ENCODE data around the gene ST3GAL3.

ST3GAL3 gene

DNA sequence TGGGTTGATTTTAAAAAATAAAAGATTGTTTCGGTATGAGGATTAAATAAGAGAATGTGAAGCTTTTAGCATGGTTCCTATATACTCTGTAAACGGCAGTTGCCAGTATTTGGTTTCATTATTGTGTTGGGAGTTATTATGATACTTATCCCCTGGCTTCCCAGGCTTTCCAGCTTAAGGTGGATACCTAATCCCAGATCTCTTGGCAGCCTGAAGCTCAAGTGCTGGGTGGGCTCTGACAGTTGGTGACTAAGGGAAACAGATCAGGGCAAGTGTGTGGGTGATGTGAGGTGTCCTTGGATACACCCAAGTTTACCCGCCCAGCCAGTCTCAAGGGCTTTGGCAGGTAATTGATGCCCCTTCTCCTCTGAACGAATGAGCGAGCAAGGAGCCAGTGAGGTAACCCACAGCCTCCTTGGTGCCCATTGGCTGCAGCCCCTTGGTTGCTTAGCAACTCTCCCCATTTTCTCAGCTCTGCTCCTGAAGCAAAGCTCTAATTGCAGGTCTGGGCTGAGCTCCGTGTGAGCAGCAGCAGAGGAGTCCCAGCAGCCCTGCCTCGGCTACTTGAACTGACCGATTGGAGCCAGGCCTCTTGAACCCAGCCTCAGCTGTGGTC is 245.5 kb downstream of the ST3GAL3 start:
- H3K9me3 ChIP-seq (ENCODE audit: insufficient read depth, low read depth, low read length), result no peaks in the 10 kb centered on the region
- no peak overlapping the region for H3K4ac ChIP-seq (ENCODE audit: low read depth, low read length)
- H3K4me2 ChIP-seq (ENCODE audit: low read length), result no peak overlapping the region
- DNase-seq, result no peak
- H3K9ac ChIP-seq (ENCODE audit: low read length), result no peak overlapping the region
- no peak overlapping the region for H4K12ac ChIP-seq (ENCODE audit: low read depth, low read length)
- H3K27ac ChIP-seq (ENCODE audit: low read depth, low read length), result no peak overlapping the region
- H3K79me1 ChIP-seq (ENCODE audit: low read length), result no peaks in the 10 kb centered on the region
- H3K36me3 ChIP-seq (ENCODE audit: control insufficient read depth in 1 of 2, insufficient read depth in 2 of 2, low read length in 2 of 2), result peaks cover 19 to 23% of the 10 kb centered on the region in 2 experiments
- H2BK5ac ChIP-seq (ENCODE audit: low read depth, low read length, poor library complexity), result no peak overlapping the region
- no peak overlapping the region for H2AFZ ChIP-seq (ENCODE audit: insufficient read depth, low read length, poor library complexity)
- no peak overlapping the region for H3K4me3 ChIP-seq (ENCODE audit: low read depth, low read length)
- H2BK120ac ChIP-seq (ENCODE audit: insufficient read depth, low read length, poor library complexity), result no peak overlapping the region
- no peak overlapping the region for H2BK12ac ChIP-seq (ENCODE audit: low read length)
- peaks cover 4 to 10% of the 10 kb centered on the region in 2 experiments for H3K4me1 ChIP-seq (ENCODE audit: control insufficient read depth in 1 of 2, insufficient read depth in 2 of 2, low read length in 2 of 2)
- H2AK5ac ChIP-seq (ENCODE audit: low read length), result no peak overlapping the region
- no peaks in the 10 kb centered on the region for H3K27me3 ChIP-seq (ENCODE audit: insufficient read depth, low read length)
- no peak overlapping the region for H3K23ac ChIP-seq (ENCODE audit: low read length)
- H3K14ac ChIP-seq (ENCODE audit: low read length), result no peak overlapping the region
- H4K8ac ChIP-seq (ENCODE audit: low read depth, low read length), result no peak overlapping the region
- no peak overlapping the region for H4K91ac ChIP-seq (ENCODE audit: low read depth, low read length)
- whole genome bisulfite sequencing (ENCODE audit: extremely low coverage, insufficient coverage, insufficient read length), result 100% methylated on average over 1 of the region's 8 CpGs
- no peaks in the 10 kb centered on the region for H3K79me2 ChIP-seq (ENCODE audit: control insufficient read depth, insufficient read depth, low read length, poor library complexity)
- H3K18ac ChIP-seq (ENCODE audit: low read length), result no peak overlapping the region

DNA sequence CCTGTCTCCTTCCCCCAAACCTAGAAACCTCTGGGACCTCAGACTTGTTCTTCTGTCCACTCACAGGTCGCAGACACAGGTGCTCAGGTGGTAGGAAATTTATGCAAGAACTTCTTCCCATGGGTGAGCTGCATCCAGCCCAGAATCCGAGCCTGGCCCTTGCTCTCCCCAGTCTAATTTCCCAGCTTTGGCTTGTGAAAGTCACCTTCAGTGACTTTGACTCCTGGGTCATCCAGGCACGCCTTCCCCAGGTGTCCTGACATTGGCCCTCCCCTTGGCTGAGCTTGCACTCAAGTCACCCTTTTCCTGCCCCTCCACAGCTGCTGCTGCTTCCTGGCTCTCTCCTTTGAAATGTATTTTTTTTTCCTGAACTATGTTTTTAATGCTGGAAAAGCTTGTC is 246.0 kb downstream of the ST3GAL3 start:
- Histone ChIP-seq H2BK120ac (ENCODE audit: insufficient read depth, low read length, poor library complexity) (no peak overlapping the region), H3K4ac (ENCODE audit: low read depth, low read length) (no peak overlapping the region), H4K12ac (ENCODE audit: low read depth, low read length) (no peak overlapping the region), H2AFZ (ENCODE audit: insufficient read depth, low read length, poor library complexity) (no peak overlapping the region), H3K27me3 (ENCODE audit: insufficient read depth, low read length) (no peaks in the 10 kb centered on the region), H3K18ac (ENCODE audit: low read length) (no peak overlapping the region), H3K9ac (ENCODE audit: low read length) (no peak overlapping the region), H3K27ac (ENCODE audit: low read depth, low read length) (no peak overlapping the region), H4K91ac (ENCODE audit: low read depth, low read length) (no peak overlapping the region), H3K36me3 (ENCODE audit: control insufficient read depth in 1 of 2, insufficient read depth in 2 of 2, low read length in 2 of 2) (peaks cover 23 to 27% of the 10 kb centered on the region in 2 experiments), H3K79me2 (ENCODE audit: control insufficient read depth, insufficient read depth, low read length, poor library complexity) (no peaks in the 10 kb centered on the region), H3K4me2 (ENCODE audit: low read length) (no peak overlapping the region), H4K8ac (ENCODE audit: low read depth, low read length) (no peak overlapping the region), H2BK12ac (ENCODE audit: low read length) (no peak overlapping the region), H3K4me1 (ENCODE audit: control insufficient read depth in 1 of 2, insufficient read depth in 2 of 2, low read length in 2 of 2) (peaks cover 0 to 5% of the 10 kb centered on the region in 2 experiments), H3K79me1 (ENCODE audit: low read length) (no peaks in the 10 kb centered on the region), H3K9me3 (ENCODE audit: insufficient read depth, low read depth, low read length) (no peaks in the 10 kb centered on the region), H3K23ac (ENCODE audit: low read length) (no peak overlapping the region), H3K14ac (ENCODE audit: low read length) (no peak overlapping the region), H3K4me3 (ENCODE audit: low read depth, low read length) (no peak overlapping the region), H2AK5ac (ENCODE audit: low read length) (no peak overlapping the region), H2BK5ac (ENCODE audit: low read depth, low read length, poor library complexity) (no peak overlapping the region)
- WGBS (ENCODE audit: extremely low coverage, insufficient coverage, insufficient read length), result no CpG with 5 or more reads among the region's 3 CpGs
- DNase-seq, result no peak

DNA sequence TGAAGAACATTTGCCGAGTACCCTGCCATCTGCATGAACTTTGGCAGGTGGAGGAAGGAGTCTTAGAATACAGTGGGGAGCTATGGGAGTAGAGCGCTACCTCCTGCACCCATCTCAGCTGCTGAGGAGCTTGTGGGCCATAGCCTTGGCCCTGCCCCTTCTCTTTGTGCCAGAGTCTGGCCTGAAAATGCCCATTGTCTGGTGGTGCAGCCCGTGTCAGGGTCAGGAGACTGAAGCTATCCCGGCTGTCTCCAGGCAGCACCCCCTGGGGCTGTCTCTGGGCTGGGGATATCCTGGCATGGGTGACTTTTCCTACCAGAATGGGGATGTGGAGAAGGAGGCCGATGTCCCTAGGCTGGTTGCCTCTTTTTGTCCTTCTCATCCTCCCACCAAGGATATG is 246.7 kb downstream of the ST3GAL3 start:
- H3K14ac ChIP-seq (ENCODE audit: low read length), result no peak overlapping the region
- H3K4me2 ChIP-seq (ENCODE audit: low read length), result no peak overlapping the region
- H2BK120ac ChIP-seq (ENCODE audit: insufficient read depth, low read length, poor library complexity), result no peak overlapping the region
- peaks cover 26 to 34% of the 10 kb centered on the region in 2 experiments for H3K36me3 ChIP-seq (ENCODE audit: control insufficient read depth in 1 of 2, insufficient read depth in 2 of 2, low read length in 2 of 2)
- peaks cover 0 to 2% of the 10 kb centered on the region in 2 experiments for H3K4me1 ChIP-seq (ENCODE audit: control insufficient read depth in 1 of 2, insufficient read depth in 2 of 2, low read length in 2 of 2)
- H3K27me3 ChIP-seq (ENCODE audit: insufficient read depth, low read length), result no peaks in the 10 kb centered on the region
- no peaks in the 10 kb centered on the region for H3K79me2 ChIP-seq (ENCODE audit: control insufficient read depth, insufficient read depth, low read length, poor library complexity)
- no peak overlapping the region for H3K4ac ChIP-seq (ENCODE audit: low read depth, low read length)
- no peak overlapping the region for H3K27ac ChIP-seq (ENCODE audit: low read depth, low read length)
- no peak for DNase-seq
- H3K4me3 ChIP-seq (ENCODE audit: low read depth, low read length), result no peak overlapping the region
- H3K9me3 ChIP-seq (ENCODE audit: insufficient read depth, low read depth, low read length), result no peaks in the 10 kb centered on the region
- no peak overlapping the region for H2BK5ac ChIP-seq (ENCODE audit: low read depth, low read length, poor library complexity)
- WGBS (ENCODE audit: extremely low coverage, insufficient coverage, insufficient read length), result no CpG with 5 or more reads among the region's 5 CpGs
- H4K12ac ChIP-seq (ENCODE audit: low read depth, low read length), result no peak overlapping the region
- H3K9ac ChIP-seq (ENCODE audit: low read length), result no peak overlapping the region
- H3K79me1 ChIP-seq (ENCODE audit: low read length), result no peaks in the 10 kb centered on the region
- no peak overlapping the region for H2AFZ ChIP-seq (ENCODE audit: insufficient read depth, low read length, poor library complexity)
- no peak overlapping the region for H2BK12ac ChIP-seq (ENCODE audit: low read length)
- H4K8ac ChIP-seq (ENCODE audit: low read depth, low read length), result no peak overlapping the region
- no peak overlapping the region for H3K23ac ChIP-seq (ENCODE audit: low read length)
- no peak overlapping the region for H2AK5ac ChIP-seq (ENCODE audit: low read length)
- H4K91ac ChIP-seq (ENCODE audit: low read depth, low read length), result no peak overlapping the region
- H3K18ac ChIP-seq (ENCODE audit: low read length), result no peak overlapping the region

DNA sequence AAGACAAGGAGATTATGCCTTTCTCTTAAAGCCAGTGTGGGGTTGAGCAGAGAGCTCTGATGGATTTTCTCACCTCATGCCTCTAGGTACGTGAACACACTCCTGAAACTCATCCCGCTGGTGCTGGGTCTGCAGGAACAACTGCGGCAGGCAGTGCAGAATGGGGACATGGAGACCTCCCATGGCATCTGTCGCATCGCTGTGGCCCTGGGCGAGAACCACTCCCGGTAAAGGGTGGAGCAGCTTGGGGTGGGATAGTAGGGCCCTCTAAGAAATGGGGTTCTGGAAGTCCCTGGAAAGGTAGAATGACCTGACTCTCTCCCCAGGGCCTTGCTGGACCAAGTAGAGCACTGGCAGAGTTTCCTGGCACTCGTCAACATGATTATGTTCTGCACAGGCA is 248.9 kb downstream of the ST3GAL3 start:
- H3K4ac ChIP-seq (ENCODE audit: low read depth, low read length), result no peak overlapping the region
- H3K79me1 ChIP-seq (ENCODE audit: low read length), result no peaks in the 10 kb centered on the region
- no peaks in the 10 kb centered on the region for H3K9me3 ChIP-seq (ENCODE audit: insufficient read depth, low read depth, low read length)
- no peak overlapping the region for H2BK120ac ChIP-seq (ENCODE audit: insufficient read depth, low read length, poor library complexity)
- no peak overlapping the region for H3K27ac ChIP-seq (ENCODE audit: low read depth, low read length)
- no peak for DNase-seq
- WGBS (ENCODE audit: extremely low coverage, insufficient coverage, insufficient read length), result no CpG with 5 or more reads among the region's 8 CpGs
- H3K14ac ChIP-seq (ENCODE audit: low read length), result no peak overlapping the region
- H2BK12ac ChIP-seq (ENCODE audit: low read length), result no peak overlapping the region
- H3K4me1 ChIP-seq (ENCODE audit: control insufficient read depth in 1 of 2, insufficient read depth in 2 of 2, low read length in 2 of 2), result no peaks in the 10 kb centered on the region
- no peak overlapping the region for H3K18ac ChIP-seq (ENCODE audit: low read length)
- H3K27me3 ChIP-seq (ENCODE audit: insufficient read depth, low read length), result no peaks in the 10 kb centered on the region
- H2AFZ ChIP-seq (ENCODE audit: insufficient read depth, low read length, poor library complexity), result no peak overlapping the region
- peaks cover 32 to 40% of the 10 kb centered on the region in 2 experiments for H3K36me3 ChIP-seq (ENCODE audit: control insufficient read depth in 1 of 2, insufficient read depth in 2 of 2, low read length in 2 of 2)
- no peak overlapping the region for H3K9ac ChIP-seq (ENCODE audit: low read length)
- no peak overlapping the region for H4K8ac ChIP-seq (ENCODE audit: low read depth, low read length)
- H2AK5ac ChIP-seq (ENCODE audit: low read length), result no peak overlapping the region
- H3K4me3 ChIP-seq (ENCODE audit: low read depth, low read length), result no peak overlapping the region
- no peaks in the 10 kb centered on the region for H3K79me2 ChIP-seq (ENCODE audit: control insufficient read depth, insufficient read depth, low read length, poor library complexity)
- no peak overlapping the region for H3K4me2 ChIP-seq (ENCODE audit: low read length)
- H4K12ac ChIP-seq (ENCODE audit: low read depth, low read length), result no peak overlapping the region
- H3K23ac ChIP-seq (ENCODE audit: low read length), result no peak overlapping the region
- H4K91ac ChIP-seq (ENCODE audit: low read depth, low read length), result no peak overlapping the region
- H2BK5ac ChIP-seq (ENCODE audit: low read depth, low read length, poor library complexity), result no peak overlapping the region

All from trophoblast cell (in vitro differentiated cells and primary cell).